ENCODE results near the gene SPDYC.
A peak's percentile ranks its signal among the peaks of the same experiment; 100 is the strongest.

SPDYC gene

DNA sequence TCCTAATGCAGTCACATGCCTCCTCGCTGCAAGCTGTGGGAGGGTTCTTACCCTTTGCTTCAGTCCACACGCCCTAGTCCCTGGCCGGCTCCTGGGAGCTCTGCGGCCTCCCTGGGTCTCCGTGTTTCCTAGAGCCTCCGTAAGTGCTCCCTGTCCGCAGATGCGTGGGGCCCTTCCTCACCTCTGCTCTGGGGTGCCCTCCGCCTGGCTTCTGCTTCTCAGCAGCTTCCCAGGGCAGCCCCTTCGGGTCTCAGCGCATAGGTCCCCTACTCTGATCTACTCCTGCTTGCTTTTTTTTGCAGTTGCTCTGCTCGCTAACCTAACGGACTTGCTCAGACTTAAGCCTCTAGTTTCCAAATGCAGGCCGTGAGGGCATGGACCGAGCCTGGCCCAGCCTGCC lies 34.1 kb downstream of the SPDYC start:
- Histone ChIP-seq H3K27me3 (ENCODE audit: low read length) (no peaks in the 10 kb centered on the region), H3F3A (ENCODE audit: insufficient read depth) (0 out of 2 replicates have a peak, but pooled peaks cover 2% of the 10 kb centered on the region), H3K4me3 (ENCODE audit: insufficient read depth, low read length, poor library complexity, severe bottlenecking) (no peak overlapping the region), H3K9ac (ENCODE audit: low read length) (no peak overlapping the region), H3K27ac (ENCODE audit: low read depth, low read length) (no peak overlapping the region), H3K4me2 (ENCODE audit: low read depth, low read length, poor library complexity, severe bottlenecking) (no peak overlapping the region), H3K9me2 (replicated peaks; ENCODE audit: insufficient read depth, low read length) (no peaks in the 10 kb centered on the region), H3K36me3 (ENCODE audit: low read length) (0 out of 2 replicates have a peak, but pooled peaks cover 6% of the 10 kb centered on the region), H3K79me2 (ENCODE audit: insufficient read depth, low read length) (no peaks in the 10 kb centered on the region), H2AFZ (ENCODE audit: low read depth, low read length, severe bottlenecking) (no peak overlapping the region), H4K20me1 (ENCODE audit: low read depth, low read length) (no peaks in the 10 kb centered on the region), H3K9me3 (ENCODE audit: insufficient read depth, low read length) (no peaks in the 10 kb centered on the region)
- TF ChIP-seq EZH2phosphoT487 (conservative IDR thresholded peaks at IDR 0.05; ENCODE audit: low read length) = no peak

DNA sequence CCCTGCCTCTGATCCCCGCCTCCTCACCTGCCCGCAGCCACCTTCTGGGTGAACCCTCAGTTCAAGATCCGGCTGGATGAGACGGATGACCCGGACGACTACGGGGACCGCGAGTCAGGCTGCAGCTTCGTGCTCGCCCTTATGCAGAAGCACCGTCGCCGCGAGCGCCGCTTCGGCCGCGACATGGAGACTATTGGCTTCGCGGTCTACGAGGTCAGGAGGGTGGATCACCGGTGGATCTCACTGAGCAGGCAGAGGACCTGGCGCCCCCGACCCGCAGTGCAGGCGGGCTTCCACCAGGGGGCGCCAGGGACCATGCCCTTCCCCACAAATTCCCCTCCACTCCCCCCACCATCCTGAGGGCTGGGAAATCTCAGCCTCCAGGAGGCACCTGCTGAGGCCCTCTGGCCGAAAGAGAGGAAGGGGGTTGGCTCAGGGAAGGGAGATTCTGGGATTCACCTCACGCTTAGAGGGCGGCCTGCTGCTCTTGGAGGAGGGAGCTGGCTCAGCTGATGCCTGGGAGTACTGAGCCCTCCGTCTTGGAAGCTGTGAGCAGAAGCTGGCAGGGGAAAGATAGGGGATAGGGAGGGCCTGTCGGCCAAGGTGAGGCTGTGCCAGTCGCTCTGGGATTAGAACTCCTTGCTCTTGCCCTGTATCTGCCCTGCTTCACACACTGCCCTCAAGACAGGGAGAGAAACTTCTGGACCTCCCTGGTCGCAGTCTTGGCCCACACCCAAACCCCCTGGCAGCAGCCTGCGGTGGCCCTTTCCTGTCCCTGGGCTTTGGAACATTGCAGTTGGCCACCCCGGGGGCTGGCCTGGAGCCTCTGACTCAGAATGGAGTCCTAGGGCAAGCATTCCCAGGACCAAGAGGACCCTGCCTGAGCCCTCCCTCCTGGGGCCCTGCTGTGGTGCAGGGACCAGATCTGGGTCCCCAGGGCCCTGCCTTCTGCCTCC lies 34.9 kb downstream of the SPDYC start:
- Histone ChIP-seq H4K20me1 (ENCODE audit: low read depth, low read length) (no peaks in the 10 kb centered on the region), H3K9ac (ENCODE audit: low read length) (no peak overlapping the region), H3K27ac (ENCODE audit: low read depth, low read length) (no peak overlapping the region), H3K36me3 (ENCODE audit: low read length) (no peaks in the 10 kb centered on the region), H2AFZ (ENCODE audit: low read depth, low read length, severe bottlenecking) (no peak overlapping the region), H3K9me2 (replicated peaks; ENCODE audit: insufficient read depth, low read length) (no peaks in the 10 kb centered on the region), H3K79me2 (ENCODE audit: insufficient read depth, low read length) (no peaks in the 10 kb centered on the region), H3K9me3 (ENCODE audit: insufficient read depth, low read length) (no peaks in the 10 kb centered on the region), H3F3A (ENCODE audit: insufficient read depth) (no peaks in the 10 kb centered on the region), H3K27me3 (ENCODE audit: low read length) (no peaks in the 10 kb centered on the region), H3K4me2 (ENCODE audit: low read depth, low read length, poor library complexity, severe bottlenecking) (no peak overlapping the region), H3K4me3 (ENCODE audit: insufficient read depth, low read length, poor library complexity, severe bottlenecking) (no peak overlapping the region)
- TF ChIP-seq, protein P1, sequence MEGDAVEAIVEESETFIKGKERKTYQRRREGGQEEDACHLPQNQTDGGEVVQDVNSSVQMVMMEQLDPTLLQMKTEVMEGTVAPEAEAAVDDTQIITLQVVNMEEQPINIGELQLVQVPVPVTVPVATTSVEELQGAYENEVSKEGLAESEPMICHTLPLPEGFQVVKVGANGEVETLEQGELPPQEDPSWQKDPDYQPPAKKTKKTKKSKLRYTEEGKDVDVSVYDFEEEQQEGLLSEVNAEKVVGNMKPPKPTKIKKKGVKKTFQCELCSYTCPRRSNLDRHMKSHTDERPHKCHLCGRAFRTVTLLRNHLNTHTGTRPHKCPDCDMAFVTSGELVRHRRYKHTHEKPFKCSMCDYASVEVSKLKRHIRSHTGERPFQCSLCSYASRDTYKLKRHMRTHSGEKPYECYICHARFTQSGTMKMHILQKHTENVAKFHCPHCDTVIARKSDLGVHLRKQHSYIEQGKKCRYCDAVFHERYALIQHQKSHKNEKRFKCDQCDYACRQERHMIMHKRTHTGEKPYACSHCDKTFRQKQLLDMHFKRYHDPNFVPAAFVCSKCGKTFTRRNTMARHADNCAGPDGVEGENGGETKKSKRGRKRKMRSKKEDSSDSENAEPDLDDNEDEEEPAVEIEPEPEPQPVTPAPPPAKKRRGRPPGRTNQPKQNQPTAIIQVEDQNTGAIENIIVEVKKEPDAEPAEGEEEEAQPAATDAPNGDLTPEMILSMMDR (IDR thresholded peaks at IDR 0.05; ENCODE audit: insufficient read depth, low read length, poor library complexity, severe bottlenecking) = peak; percentile 72
- TF ChIP-seq EZH2phosphoT487 (conservative IDR thresholded peaks at IDR 0.05; ENCODE audit: low read length) = no peak

DNA sequence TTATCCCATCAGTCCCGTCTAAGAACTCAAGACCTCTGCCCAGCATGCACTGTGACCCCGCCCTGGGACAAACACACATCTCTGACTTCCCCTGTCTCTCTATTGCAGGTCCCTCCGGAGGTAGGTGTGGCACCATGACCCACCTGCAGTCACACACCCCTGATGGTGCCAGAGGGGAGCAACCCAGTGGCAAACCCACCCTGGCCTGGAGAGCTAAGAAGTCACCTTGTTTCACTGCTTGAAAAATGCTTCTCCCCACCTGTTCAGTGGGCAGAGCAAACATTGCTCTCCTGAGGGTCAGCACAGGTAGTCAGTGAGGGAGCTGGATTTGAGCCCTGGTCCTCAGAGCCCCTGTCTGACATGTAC lies 35.6 kb downstream of the SPDYC start:
- Histone ChIP-seq H3K9ac (ENCODE audit: low read length) (no peak overlapping the region), H3K4me2 (ENCODE audit: low read depth, low read length, poor library complexity, severe bottlenecking) (no peak overlapping the region), H3K36me3 (ENCODE audit: low read length) (no peaks in the 10 kb centered on the region), H3K9me2 (replicated peaks; ENCODE audit: insufficient read depth, low read length) (no peaks in the 10 kb centered on the region), H3K27me3 (ENCODE audit: low read length) (no peaks in the 10 kb centered on the region), H2AFZ (ENCODE audit: low read depth, low read length, severe bottlenecking) (no peak overlapping the region), H3K79me2 (ENCODE audit: insufficient read depth, low read length) (no peaks in the 10 kb centered on the region), H3F3A (ENCODE audit: insufficient read depth) (no peaks in the 10 kb centered on the region), H4K20me1 (ENCODE audit: low read depth, low read length) (no peaks in the 10 kb centered on the region), H3K9me3 (ENCODE audit: insufficient read depth, low read length) (no peaks in the 10 kb centered on the region), H3K4me3 (ENCODE audit: insufficient read depth, low read length, poor library complexity, severe bottlenecking) (no peak overlapping the region), H3K27ac (ENCODE audit: low read depth, low read length) (no peak overlapping the region)
- no peak for TF ChIP-seq EZH2phosphoT487 (conservative IDR thresholded peaks at IDR 0.05; ENCODE audit: low read length)
- TF ChIP-seq, protein P1 (IDR thresholded peaks at IDR 0.05; ENCODE audit: insufficient read depth, low read length, poor library complexity, severe bottlenecking) = no peak

DNA sequence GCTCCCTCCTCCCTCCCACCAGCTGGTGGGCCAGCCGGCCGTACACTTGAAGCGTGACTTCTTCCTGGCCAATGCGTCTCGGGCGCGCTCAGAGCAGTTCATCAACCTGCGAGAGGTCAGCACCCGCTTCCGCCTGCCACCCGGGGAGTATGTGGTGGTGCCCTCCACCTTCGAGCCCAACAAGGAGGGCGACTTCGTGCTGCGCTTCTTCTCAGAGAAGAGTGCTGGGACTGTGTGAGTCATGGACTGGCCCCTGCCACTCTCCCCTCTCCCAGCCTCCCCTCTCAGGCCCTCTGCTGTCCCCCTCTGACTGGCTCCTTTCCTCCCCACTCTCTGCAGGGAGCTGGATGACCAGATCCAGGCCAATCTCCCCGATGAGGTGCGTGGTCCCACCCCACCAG lies 36.4 kb downstream of the SPDYC start:
- TF ChIP-seq EZH2phosphoT487 (conservative IDR thresholded peaks at IDR 0.05; ENCODE audit: low read length) = no peak
- TF ChIP-seq, protein P1 (IDR thresholded peaks at IDR 0.05; ENCODE audit: insufficient read depth, low read length, poor library complexity, severe bottlenecking) = no peak
- Histone ChIP-seq H3K36me3 (ENCODE audit: low read length) (no peaks in the 10 kb centered on the region), H3F3A (ENCODE audit: insufficient read depth) (no peaks in the 10 kb centered on the region), H3K9me2 (replicated peaks; ENCODE audit: insufficient read depth, low read length) (no peaks in the 10 kb centered on the region), H3K4me2 (ENCODE audit: low read depth, low read length, poor library complexity, severe bottlenecking) (no peak overlapping the region), H3K27ac (ENCODE audit: low read depth, low read length) (no peak overlapping the region), H3K27me3 (ENCODE audit: low read length) (no peaks in the 10 kb centered on the region), H3K4me3 (ENCODE audit: insufficient read depth, low read length, poor library complexity, severe bottlenecking) (no peak overlapping the region), H3K9me3 (ENCODE audit: insufficient read depth, low read length) (no peaks in the 10 kb centered on the region), H3K79me2 (ENCODE audit: insufficient read depth, low read length) (no peaks in the 10 kb centered on the region), H4K20me1 (ENCODE audit: low read depth, low read length) (no peaks in the 10 kb centered on the region), H2AFZ (ENCODE audit: low read depth, low read length, severe bottlenecking) (no peak overlapping the region), H3K9ac (ENCODE audit: low read length) (no peak overlapping the region)
